Frontal cortex (tissue), 4 donors: Measurements from ENCODE around the gene CYP2S1. TPM values are rescaled to one million over a fixed set of nuclear protein-coding genes. Genes with fewer than 3 reads are reported as not detected.
A peak's percentile ranks its signal among the peaks of the same experiment; 100 is the strongest.
"Not testable (repeated sequence)": the region's sequence is repeated elsewhere in the genome, so short reads cannot be mapped to it uniquely, and the experiment has no call there.

Experiments used
- DNase-seq, 2 donors: peaks; one replicate each; pipeline ENCODE4 v3.0.0; 2012; ENCODE audit warnings: low spot score in 2 of 2
- FAIRE-seq: peaks from 2 replicates; lab custom pipeline; 2012; peaks lifted over from hg19 to GRCh38; lab: Jason Lieb, UNC
- total RNA-seq: library from RNA; depleted of rRNA; stranded (reverse); fragments of >200 nt; gene quantifications from one replicate; pipeline ENCODE4 v1.2.3, GENCODE V29; 2014
- donor health status: control.
- donor health status: control.
- donor health status: control.

Gene CYP2S1
- total RNA-seq, 1 donor from 2014 or later = 0.41 TPM

- no peak for FAIRE-seq
- no peak for DNase-seq
Measured at GRCh38 chr19:41193430-41194156, 574 bp downstream of the CYP2S1 start.

- DNase-seq (no peak), FAIRE-seq (no peak)
Measured at GRCh38 chr19:41194157-41194552, 1.1 kb downstream of the CYP2S1 start.

GRCh38 chr19:41195675-41196497 is 2.9 kb downstream of the CYP2S1 start:
- no peak for DNase-seq
- FAIRE-seq = no peak

GRCh38 chr19:41198559-41198958 is 5.5 kb downstream of the CYP2S1 start:
- FAIRE-seq (no peak), DNase-seq (no peak)

GRCh38 chr19:41203371-41203770 is 10.4 kb downstream of the CYP2S1 start:
- FAIRE-seq (no peak), DNase-seq (no peak)

- not testable (repeated sequence) for FAIRE-seq
- DNase-seq = peak; percentile 66 to 76
Measured at GRCh38 chr19:41204338-41204737, 11.3 kb downstream of the CYP2S1 start.

GRCh38 chr19:41205995-41206394 is 13.0 kb downstream of the CYP2S1 start:
- FAIRE-seq (no peak), DNase-seq (no peak)

- FAIRE-seq (no peak), DNase-seq (no peak)
Measured at GRCh38 chr19:41206456-41206855, 13.4 kb downstream of the CYP2S1 start.

- no peak for FAIRE-seq
- DNase-seq = no peak
Measured at GRCh38 chr19:41206926-41207750, 14.1 kb downstream of the CYP2S1 start.

GRCh38 chr19:41214161-41214560 is 21.1 kb downstream of the CYP2S1 start:
- FAIRE-seq = no peak
- DNase-seq = no peak

GRCh38 chr19:41217741-41218140 is 24.7 kb downstream of the CYP2S1 start:
- DNase-seq (no peak), FAIRE-seq (no peak)

- no peak for DNase-seq
- no peak for FAIRE-seq
Measured at GRCh38 chr19:41218249-41218614, 25.2 kb downstream of the CYP2S1 start.

- no peak for FAIRE-seq
- peak; percentile 55 to 64 for DNase-seq
Measured at GRCh38 chr19:41218615-41219507, 25.8 kb downstream of the CYP2S1 start, which contains the start of gene AXL. TSS of gene AXL (plus strand) at chr19:41219223. CDS start at chr19:41219393, 170 bp downstream.

GRCh38 chr19:41219924-41220567 is 27.0 kb downstream of the CYP2S1 start:
- FAIRE-seq (no peak), DNase-seq (no peak)

- no peak for FAIRE-seq
- no peak for DNase-seq
Measured at GRCh38 chr19:41220811-41221210, 27.8 kb downstream of the CYP2S1 start.

- FAIRE-seq (no peak), DNase-seq (no peak)
Measured at GRCh38 chr19:41221514-41222205, 28.6 kb downstream of the CYP2S1 start.

GRCh38 chr19:41222240-41222639 is 29.2 kb downstream of the CYP2S1 start:
- FAIRE-seq (no peak), DNase-seq (no peak)
